Measurements from ENCODE around the gene CNOT9. TPM values are rescaled to one million over a fixed set of nuclear protein-coding genes. Genes with fewer than 3 reads are reported as not detected.

CNOT9 gene
- total and polyA plus RNA-seq, 2 of the 13 experiments (the other 11 are each of a cell fraction or from before 2014, with no cell fraction given), result 82.6 to 92.4 TPM

DNA sequence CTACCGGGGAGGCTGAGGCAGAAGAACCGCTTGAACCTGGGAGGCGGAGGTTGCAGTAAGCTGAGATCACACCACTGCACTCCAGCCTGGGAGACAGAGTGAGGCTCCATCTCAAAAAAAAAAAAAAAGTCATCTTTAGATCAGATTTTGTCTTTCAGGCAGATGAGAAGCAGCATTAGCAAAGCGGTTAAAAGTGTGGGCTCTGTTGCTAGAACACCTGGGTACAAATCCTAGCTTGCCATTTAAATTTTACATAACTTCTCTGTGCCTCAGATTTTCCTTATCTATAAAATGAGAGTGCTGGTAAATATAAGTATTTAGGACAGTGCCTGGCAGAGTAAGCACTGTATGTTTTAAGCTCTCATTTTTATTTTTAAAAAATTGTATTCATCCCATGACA is 8.2 kb downstream of the CNOT9 start (continued):
- no peak for TF ChIP-seq NFAT5 (CRISPR knock-in tag; IDR thresholded peaks at IDR 0.05)
- no peak for TF ChIP-seq NFIC (IDR thresholded peaks at IDR 0.05; ENCODE audit: low read length)
- no peak for TF ChIP-seq ZNF138 (CRISPR knock-in tag; IDR thresholded peaks at IDR 0.05; ENCODE audit: low read depth)

GRCh38 chr2:218577482-218578220 is 9.0 kb downstream of the CNOT9 start:
- Histone ChIP-seq H3K27me3 (ENCODE audit: control insufficient read depth in 1 of 2, insufficient read depth in 2 of 2, low read length in 2 of 2) (no peaks in the 10 kb centered on the region), H3K9me3 (ENCODE audit: low read length) (no peaks in the 10 kb centered on the region), H3K9ac (ENCODE audit: insufficient read depth, low read depth, low read length) (no peak overlapping the region), H3K36me3 (replicated peaks in 1 of 2; ENCODE audit: control insufficient read depth in 1 of 2, insufficient read depth in 2 of 2, low read length in 2 of 2) (peaks cover 13 to 51% of the 10 kb centered on the region in 2 experiments), H4K20me1 (ENCODE audit: insufficient read depth, low read length) (peaks cover 9% of the 10 kb centered on the region; the same call in 1 of the 2 replicates), H3K4me2 (ENCODE audit: low read depth, low read length) (no peak overlapping the region), H3K4me3 (replicated peaks in 1 of 3; ENCODE audit: insufficient read depth in 1 of 3, low read depth in 2 of 3, low read length in 3 of 3) (no peak overlapping the region), H3K27ac (ENCODE audit: extremely low read length, insufficient read depth, low read length) (no peak overlapping the region), H3K79me2 (ENCODE audit: insufficient read depth, low read length) (peaks cover 68% of the 10 kb centered on the region), H2AFZ (ENCODE audit: low read length) (no peak overlapping the region), H3K4me1 (ENCODE audit: insufficient read depth, low read length) (peaks cover 2% of the 10 kb centered on the region; the same call in 1 of the 2 replicates)
- WGBS (ENCODE audit: low lambda C conversion rate), result 99% methylated on average over 3 of the region's 3 CpGs
- intact Hi-C loops (cut with micrococcal nuclease; ENCODE audit: unreplicated experiment), result no loop called here
- in situ Hi-C loops (cut with HindIII; ENCODE audit: extremely low pct_ligation_motif_present, low pct_unique_long_range_greater_than_20kb), result no loop called here
- ATAC-seq (peak; percentile 45; the same call in 2 of the 3 replicates), FAIRE-seq (no peak), DNase-seq (ENCODE audit: low spot score) (no peak)
- POLR2A ChIA-PET, result no interaction called here
- no TSS peak for BruUV-seq (replicated peaks)
- CTCF ChIA-PET (ENCODE audit: low intra/inter-chr PET ratio, low total read pairs), result no interaction called here
- TF ChIP-seq RBM22 (optimal IDR thresholded peaks at IDR 0.05; ENCODE audit: low read length), result peak; percentile 61
- no peak for TF ChIP-seq ZNF577 (CRISPR knock-in tag; IDR thresholded peaks at IDR 0.05; ENCODE audit: borderline replicate concordance, low read depth)
- no peak for TF ChIP-seq MNT (IDR thresholded peaks at IDR 0.05)

Data from HepG2 (cell line).